GM18498 (cell line): ENCODE results near the gene FHL3.
A peak's percentile ranks its signal among the peaks of the same experiment; 100 is the strongest.
"Not testable (repeated sequence)": the region's sequence is repeated elsewhere in the genome, so short reads cannot be mapped to it uniquely, and the experiment has no call there.

Experiments
- ATAC-seq: cut with Tn5 transposase; IDR thresholded peaks from one replicate; pipeline ENCODE4 v1.9.1; 2021; ENCODE audit warnings: mild to moderate bottlenecking, moderate library complexity; ENCODE audit not compliant: unreplicated experiment

FHL3 gene

DNA sequence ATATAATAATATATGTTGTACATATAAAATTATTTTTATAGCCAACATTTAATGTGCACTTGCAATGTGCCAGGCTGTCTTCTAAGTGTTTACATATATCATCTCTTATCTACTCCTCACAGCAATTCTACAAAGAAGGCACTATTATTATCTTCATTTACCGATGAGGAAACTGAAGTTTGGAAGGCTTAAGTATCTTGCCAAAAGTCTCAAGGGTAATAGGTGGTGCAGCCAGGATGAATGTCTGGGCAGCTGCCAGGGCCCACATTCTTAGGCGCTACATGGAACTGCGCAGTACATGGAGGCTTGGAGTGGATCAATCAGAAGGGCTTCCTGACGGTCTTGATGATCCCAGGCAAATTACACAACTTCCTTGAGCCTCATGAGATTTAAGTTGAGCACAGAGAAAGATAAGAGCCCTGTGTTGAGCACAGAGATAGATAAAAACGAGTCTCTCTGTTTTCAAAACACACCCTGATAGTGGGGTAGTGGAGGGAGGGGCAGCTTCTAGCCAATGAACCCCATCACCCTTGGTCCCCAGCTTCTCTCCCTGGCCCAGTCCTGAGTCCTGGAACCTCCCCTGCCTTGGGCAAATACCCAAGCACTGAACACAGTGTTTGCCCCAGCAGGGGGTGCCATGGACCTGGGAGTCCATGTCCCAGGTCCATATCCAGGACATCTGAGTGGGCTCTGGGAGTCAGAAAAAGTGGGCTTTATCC is 32.1 kb upstream of the FHL3 start:
- ATAC-seq: no peak

DNA sequence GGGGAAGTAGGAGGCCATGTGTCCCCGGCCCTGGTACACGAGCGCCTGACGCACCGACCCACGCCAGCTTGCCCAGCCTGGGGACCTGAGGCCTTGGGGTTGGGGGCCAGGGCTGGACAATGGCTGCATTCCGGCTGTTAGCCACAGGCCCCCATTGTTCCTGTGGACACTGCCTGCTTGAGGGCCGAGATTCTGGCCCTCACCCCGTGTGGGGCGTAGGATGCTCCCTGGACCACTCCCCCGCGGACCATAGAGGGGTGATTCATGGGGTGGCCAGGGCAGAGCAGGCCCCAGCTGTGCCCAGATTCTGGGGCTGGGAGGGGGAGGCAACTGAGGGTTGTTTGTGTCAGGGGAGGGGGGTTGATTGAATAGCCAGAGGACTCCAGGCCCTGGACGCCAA is 29.6 kb upstream of the FHL3 start:
- ATAC-seq: no peak

DNA sequence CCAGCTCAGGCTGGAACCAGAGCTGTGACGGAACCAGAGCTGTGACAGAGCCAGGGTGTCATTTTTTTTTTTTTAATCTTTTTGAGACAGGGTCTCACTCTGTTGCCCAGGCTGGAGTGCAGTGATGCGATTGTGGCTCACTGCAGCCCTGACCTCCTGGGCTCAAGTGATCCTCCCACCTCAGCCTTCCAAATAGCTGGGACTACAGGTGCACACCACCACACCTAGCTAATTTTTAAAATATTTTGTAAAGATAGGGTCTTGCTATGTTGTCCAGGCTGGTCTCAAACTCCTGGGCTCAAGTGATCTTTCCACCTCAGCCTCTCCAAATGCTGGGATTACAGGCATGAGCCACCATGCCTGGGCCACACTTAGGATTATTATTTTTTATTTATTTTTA is 27.7 kb upstream of the FHL3 start:
- ATAC-seq: not testable (repeated sequence)

DNA sequence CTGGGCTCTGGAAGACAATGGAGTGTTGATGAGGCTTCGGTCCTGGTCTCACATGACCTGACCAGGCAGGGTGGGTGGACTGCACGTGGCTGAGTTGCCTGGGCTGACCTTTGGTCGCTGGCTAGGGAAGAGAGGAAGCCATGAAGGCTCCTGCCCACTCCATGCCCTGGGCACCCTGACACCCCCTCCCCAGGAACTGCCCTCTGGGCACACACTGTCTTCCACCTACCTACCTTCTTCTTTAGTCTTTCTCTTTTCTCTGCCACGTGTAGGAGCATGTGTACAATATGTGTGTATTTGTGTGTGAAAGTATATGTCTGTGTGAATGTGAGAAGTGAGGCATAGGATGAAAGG is 26.2 kb upstream of the FHL3 start:
- no peak for ATAC-seq

DNA sequence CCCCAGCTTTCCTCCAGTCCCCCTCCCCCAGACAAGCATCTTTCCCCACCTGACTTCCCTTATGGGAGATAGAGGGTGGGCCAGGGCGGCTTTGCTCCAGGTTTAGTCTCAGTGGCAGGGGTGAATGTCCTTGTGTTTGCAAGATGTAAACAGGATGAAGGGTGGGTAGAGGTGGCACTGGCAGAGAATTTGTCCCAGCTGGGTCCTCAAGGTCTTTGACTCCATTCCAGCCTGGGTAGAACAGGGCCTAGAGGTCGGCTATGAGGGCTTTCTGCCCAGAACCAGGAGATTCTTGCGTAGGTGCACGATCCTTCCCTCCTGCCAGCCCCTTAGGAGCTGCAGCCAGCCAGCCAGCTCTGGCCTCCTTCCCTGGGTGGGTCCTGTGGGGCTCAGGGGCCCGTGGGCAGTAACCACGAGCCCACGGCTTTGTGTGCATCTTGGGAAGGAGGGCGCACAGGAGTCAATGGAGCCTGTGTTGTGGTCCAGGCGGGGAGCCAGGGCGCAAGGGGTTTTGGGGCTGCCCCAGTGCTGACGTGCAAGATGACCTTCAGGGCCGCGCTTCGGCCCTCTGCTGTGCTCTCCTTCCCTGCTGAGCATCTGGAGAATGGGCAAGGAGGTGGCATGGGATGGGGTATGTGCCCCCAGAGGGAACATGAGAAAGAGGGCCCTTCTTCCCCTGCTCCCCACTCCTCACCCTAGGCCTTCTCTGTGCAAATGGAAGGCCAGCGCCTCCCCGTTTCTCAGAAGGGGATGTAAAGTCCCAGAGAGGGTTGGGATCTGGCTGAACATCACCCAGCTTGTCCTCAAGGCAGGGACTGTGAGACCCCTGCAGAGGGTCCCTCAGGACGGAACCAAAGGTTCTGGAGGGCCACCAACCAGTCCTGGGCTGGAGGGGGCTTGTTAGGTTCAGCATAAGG is 25.5 kb upstream of the FHL3 start:
- no peak for ATAC-seq

DNA sequence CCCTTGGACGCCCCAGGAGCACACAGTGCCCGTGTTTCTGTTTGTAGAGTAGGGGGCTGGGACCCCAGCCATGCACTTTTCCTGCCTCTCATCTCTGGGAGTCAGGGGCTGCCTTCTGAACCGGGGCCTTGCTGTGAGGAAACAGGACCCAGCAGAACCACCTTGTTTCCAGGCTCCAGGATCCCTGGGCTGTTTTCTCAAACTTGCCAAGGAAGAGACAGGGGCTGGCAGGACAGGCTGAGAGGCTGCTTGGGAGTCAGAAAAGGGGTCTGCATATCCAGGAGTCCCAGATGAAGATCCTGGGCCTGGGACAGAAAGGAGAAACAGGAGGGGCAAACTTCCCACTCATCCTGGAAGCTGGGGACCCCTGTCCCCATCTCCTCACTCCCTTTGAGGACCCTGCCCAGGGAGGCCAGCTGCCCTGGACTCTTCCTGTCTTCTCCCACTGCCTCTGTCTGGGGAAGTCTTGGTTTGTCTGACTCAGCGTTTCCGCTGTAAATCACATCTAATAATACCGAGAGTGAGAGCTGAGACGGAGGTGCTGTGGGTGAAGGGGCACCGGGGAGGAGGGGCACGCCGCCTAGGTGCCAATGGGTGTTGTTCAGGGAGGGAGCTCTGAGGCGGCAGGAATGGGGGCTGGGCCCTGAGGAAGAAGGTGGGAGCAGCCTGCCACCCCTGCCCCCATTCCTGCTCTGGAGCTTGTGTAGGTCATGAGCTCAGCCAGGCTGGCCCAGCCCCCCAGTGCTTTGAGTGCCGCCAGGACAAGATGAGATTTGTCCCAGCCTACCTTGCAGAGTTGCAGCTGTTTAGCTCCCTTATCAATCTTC is 24.6 kb upstream of the FHL3 start:
- peak; percentile 52 for ATAC-seq

DNA sequence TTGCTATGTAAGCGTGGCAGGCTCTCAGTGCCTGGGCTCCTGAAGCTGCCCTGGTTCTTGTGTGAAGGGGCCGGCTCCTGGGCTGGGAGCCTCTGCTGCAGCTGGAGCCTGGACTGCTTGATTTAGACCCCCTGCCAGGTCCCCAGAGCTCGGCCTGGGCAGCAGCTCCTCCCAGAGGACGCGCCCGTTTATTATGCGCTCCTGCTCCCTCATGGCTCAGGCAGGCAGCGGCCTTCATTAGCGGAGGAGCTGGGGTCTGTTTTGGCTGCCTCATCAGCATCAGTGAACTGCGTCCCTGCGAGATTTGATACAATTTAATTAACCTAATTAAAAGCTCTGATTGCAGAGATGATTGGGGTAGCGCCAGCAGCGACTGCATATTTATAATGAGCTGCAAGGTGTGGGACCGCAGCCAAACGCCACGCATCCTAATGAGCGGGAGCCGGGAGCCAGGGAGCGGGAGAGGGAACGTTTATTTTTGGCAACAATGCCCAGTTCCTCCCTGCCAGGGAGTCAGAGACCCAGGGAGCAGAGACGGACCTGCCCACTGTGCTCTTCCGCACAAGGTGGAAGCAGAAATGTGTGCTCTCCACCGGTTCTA is 23.9 kb upstream of the FHL3 start:
- no peak for ATAC-seq

DNA sequence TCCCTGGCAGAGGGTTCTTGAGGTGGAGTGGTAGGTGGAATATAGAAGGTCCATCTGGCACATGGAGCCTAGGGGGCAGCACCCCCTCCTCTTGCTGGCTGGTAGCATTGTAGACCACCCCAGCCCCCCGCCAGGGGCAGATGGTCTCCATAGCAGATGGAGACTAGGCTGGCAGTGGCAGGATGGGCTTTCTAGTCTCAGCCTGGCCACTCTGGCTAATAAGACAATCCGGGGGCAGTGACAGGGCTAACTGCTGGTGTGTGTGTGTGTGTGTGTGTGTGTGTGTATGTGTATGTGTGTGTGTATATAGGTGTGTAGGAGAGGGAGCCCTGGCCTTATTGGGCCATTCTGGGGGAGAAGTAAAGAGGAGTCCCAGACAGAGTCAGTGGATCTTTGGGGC is 23.4 kb upstream of the FHL3 start:
- no peak for ATAC-seq

DNA sequence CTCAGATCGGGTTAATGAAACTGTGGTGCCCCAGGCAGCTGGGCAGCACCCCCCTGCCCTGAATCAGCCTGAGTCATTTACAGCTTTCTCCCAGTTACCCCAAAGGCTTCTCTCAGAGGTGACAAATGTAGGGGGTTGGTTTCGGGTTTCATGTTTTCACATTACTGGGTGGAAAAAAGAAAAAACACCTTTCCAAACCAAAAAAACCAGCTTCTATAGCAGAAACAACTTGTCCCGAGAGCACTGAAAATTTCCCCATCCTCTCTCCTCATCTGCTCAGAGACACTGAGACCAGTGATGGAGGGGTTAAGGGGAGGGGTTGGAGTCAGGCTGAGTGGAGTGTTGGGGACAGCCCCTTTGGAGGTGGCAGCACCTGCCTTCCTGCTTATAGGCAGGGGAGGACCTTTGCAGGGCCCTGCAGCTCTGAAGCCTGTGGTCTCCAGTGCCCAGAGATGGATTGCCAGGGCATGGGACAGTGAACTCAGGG is 22.8 kb upstream of the FHL3 start:
- ATAC-seq: peak; percentile 78

DNA sequence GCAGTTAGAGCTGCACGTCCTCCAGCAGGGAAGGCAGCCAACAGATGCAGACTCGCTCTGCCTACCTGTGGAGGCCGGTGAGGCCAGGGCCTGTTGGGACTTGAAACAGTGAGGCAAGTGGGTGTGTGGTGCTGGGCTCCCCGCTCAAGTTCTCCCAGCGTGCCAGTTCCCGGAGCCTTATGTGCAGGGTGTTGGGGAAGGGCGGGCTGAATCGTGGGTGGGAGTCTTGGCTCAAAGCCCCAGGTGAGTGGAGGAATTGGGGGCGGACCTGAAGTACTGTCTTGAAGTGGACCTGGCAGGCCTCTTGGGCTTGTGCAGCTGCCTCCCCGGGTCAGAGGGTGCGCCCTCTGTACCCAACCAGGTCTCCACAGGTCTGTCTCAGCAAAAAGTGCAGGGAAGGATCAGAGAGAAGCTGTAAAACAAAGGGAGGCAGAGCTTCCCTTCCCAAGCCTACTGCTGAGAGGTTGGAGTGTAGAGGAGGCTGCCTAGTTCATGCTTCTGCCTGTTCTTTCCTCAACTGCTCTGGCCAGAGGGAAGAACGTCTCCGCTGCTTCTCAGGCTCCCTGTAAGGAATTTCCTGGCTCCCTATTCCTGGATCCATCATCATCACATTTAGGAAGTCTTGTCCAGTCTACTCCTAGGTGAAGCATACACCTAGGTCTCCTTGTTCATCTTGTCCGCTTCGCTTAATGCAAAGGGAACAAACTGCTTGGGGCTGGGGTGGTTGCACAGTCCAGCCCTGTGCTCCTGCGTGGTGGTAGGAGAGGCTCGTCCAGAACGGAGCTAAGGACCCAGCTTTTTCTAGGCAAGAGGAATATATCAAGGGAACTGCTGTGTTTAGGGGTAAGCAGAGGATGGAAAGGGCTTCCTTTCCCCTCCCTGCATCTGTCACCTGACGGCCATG is 22.1 kb upstream of the FHL3 start:
- ATAC-seq: no peak

DNA sequence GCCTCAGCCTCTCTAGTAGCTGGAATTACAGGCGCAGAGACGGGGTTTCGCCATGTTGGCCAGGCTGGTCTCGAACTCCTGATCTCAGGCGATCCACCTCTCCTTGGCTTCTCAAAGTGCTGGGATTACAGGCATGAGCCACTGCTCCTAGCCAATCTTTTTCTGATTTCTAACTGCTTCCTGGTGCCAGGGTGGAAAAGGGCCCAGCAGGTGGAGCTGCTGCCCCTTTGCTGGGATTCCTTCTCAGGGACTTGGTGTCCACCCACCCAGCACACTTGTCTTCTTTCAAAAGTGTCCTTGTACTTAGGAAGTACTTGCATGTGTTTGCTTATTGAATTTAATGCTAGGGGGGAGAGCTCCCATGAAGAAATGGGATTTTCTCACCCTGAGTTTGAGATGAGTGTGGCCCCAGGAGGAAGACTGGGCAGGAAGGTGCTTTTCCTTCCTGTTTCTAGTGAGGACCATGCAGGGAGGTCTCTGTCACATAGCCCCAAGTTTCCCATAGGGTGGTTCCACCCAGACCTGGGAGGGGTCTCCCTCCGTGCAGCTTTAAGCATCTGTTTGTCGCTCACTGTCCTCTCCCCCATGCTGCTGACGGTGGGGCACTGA is 21.4 kb upstream of the FHL3 start:
- ATAC-seq: no peak

DNA sequence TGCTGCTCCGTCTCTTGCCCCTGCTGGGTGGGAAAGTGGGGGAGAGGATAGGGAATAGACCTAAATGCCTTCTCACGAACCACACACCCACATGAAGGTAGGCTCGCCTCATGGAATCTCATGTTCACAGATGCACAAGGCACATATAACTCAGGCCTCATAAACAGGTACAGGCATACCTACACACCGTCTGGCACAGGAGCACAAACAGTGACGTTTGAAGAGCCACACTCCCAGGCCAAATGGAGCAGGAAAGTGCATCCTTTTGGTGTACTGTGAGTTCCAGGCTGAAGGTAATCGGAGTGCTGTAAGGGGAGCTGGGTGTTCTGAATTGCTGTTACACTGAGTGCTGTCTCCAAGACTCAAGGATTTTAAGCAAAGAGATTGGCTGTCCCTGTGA is 20.4 kb upstream of the FHL3 start:
- no peak for ATAC-seq

DNA sequence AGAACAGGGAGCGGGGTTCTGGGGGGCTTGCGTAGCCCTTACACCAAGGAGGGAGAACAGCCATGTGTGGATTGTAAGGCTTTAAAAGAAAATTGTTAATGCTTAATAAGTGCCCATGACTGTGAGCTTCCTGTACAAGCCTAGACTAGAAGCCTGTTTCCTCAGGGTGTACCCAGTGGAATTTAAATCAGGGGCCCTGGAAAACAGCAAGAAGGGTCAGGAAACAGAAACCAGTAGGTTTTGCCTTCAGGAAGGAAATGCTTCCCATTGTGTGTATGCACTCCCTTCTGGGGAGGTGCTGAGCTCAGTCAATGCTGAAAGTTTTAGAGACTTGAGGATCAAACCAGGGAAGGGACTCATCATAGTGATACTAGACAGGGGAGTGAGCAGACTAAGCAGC is 19.9 kb upstream of the FHL3 start:
- ATAC-seq: no peak

DNA sequence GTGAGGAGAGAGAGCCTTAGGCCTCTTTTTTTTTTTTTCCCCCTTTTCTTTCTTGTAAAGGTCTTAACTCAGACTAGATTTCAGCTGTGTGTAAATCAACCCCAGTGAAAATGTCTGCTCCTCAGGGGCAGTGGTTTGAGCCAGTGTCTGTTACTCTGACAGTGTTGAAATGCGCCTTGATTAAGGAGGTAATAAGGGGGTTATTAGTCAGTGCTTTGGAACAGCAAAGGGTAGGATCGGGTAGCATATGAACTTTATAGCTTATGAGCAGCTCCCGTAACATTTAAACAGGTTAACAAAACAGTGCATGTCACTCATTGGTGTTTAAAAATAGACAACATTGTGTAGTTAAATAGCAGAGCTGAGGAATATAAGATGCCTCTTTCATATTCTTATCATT is 17.5 kb upstream of the FHL3 start:
- ATAC-seq: no peak

DNA sequence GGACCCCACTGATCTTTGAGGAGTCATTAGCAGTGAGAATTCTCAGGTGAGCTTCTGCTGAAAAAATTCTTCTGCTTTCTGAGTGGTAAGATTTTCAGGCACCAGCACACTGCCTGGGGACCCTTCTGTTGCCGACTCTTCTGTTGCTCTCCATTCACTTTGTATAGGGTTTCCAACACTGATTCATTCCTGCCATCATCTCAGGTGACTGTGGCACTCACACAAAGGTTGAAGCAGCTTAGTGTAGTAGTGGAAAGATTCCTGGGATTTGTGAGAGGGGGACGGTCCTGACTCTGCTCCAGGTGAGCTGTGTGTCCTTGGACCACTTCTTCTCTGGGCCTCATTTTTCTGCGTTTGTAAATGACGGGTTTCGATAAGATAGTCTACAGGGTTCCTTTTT is 16.7 kb upstream of the FHL3 start:
- ATAC-seq: no peak

DNA sequence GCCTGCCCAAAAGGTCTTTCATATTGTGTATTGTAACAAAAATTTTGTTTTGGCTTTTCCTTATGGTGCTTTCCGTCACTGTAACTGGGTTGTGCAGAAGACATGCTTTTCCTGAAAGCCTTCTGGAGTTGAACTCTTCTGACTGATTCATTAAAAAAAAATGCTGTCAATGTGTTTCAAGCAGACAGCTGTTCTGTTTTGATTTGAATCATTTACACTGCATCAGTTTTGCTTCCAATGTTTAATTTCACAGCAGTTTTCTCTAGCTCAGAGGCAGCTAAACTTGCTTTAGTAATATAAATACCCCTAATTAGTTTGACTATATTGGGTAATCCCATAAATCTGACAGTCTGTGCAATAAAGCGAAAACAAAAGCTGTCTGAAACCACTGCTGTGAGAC is 15.1 kb upstream of the FHL3 start:
- no peak for ATAC-seq

DNA sequence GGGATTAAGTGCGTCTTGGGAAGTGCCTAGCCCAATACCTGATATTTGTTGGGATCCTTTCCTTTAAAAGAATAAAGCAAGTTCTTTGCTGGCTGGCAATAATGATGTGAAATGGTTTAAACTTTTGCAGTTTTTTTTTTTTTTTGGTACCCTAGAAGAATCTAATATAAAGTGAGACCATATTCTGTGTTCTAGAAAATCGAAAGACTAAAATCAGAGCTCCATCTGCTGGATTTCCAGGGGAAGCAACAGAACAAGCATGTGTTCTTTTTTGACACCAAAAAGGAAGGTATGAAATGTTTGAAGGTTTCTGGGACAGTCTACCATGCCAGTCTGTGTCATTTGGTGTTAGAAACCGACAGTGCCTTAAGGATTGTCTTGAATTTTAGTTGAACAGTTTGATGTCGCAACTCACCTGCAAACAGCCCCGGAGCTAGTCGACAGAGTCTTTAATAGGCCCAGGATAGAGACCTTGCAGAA is 13.6 kb upstream of the FHL3 start:
- no peak for ATAC-seq

DNA sequence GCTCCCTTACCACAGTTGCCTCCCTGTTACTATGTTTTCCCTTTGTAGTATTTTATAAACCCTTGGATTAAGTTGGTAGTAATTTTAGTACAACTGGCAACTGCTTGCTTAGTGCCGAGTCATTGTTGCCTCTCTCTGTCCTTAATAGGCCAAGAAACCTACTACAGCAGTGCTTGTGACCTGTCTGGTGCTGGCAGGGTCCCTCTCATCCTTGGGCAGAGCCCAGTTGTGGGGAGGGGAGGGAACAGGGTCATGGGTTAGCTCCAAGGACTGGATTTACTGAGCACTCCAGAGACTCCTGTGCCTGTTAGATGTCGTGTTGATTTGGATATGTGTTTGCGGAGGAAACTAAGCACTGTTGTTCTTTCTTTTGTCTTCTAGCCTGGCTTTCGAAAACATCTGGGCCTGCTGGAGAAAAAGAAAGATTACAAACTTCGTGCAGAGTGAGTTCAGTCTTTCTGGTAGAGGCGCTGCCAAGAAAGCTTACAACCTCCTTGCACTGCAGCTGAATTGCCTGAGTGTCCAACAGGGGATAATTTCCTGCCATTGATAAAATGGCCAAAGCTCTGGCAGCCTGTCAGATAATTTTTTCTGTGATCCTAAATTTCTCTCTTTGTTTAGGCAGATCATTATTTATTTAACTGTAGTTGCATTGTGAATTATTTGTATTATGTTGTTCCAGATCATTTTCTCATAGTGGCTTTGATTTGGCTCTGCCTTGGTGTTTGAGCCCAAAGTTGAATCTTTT is 10.8 kb upstream of the FHL3 start:
- no peak for ATAC-seq
